ENCODE measurements around the gene SKA1. TPM values are rescaled to one million over a fixed set of nuclear protein-coding genes. Genes with fewer than 3 reads are reported as not detected.

Gene SKA1
- total RNA-seq, result 1 to 10 TPM in 4 of 9 donors, under 1 TPM in 5; 0.30 to 8.6 (median 0.72) TPM
- polyA plus RNA-seq, result under 1 TPM; 0.40 to 0.88 (median 0.40) TPM
- long read RNA-seq, donor 1, result 0 reads
- long read RNA-seq, donor 2, result 0 reads
- long read RNA-seq, donor 3, result 0 reads
- long read RNA-seq, donor 4, result 0 reads
- long read RNA-seq, donor 5, partial matches to known transcripts, result 0 of 4 reads
- long read RNA-seq, donor 5, other reads (novel, unspliced or antisense), result 1 of 4 reads
- long read RNA-seq, donor 6, result 0 reads
- long read RNA-seq, donor 7, result 0 reads
- long read RNA-seq, donor 8, result 0 reads
- long read RNA-seq, donor 9, result 0 reads
- long read RNA-seq, donor 10, result 0 reads

GRCh38 chr18:50374753-50375391 lies at the start of gene SKA1:
SKA1 (plus strand) TSS chr18:50375046; CDS start chr18:50375831, 785 bp downstream.
- H3K27me3 ChIP-seq, result no peaks in the 10 kb centered on the region
- peaks cover 7 to 13% of the 10 kb centered on the region in 2 donors for H3K4me1 ChIP-seq (replicated peaks in 1 of 2)
- TF ChIP-seq CTCF (IDR thresholded peaks at IDR 0.05), result no peak
- TF ChIP-seq POLR2A (IDR thresholded peaks at IDR 0.05), result peak in 1 of 2 donors; percentile 74
- intact Hi-C loops (cut with DNase I), result no loop called here
- no peaks in the 10 kb centered on the region for H3K36me3 ChIP-seq (replicated peaks in 1 of 2)
- H3K27ac ChIP-seq, result peak within 1 kb of the TSS in 3 of 5 donors; percentile 51 to 77 (median 71)
- DNase-seq, result peak; percentile 93 to 95 (median 95)
- no peaks in the 10 kb centered on the region for H3K9me3 ChIP-seq (replicated peaks in 1 of 3)
- 0 to 2% (median 1%) methylated on average over 16 to 47 of the region's 47 CpGs for WGBS, 4 donors
- H3K4me3 ChIP-seq, result peak within 1 kb of the TSS in 2 of 4 donors; percentile 44 to 58

GRCh38 chr18:50327983-50328382 lies 46.9 kb upstream of the SKA1 start:
- intact Hi-C loops (cut with DNase I), result no loop called here
- no peaks in the 10 kb centered on the region for H3K9me3 ChIP-seq (replicated peaks in 1 of 3)
- H3K36me3 ChIP-seq (replicated peaks in 1 of 2), result no peaks in the 10 kb centered on the region
- no peak overlapping the region for H3K4me3 ChIP-seq
- no peaks in the 10 kb centered on the region for H3K4me1 ChIP-seq (replicated peaks in 1 of 2)
- DNase-seq, result no peak
- 80 to 90% (median 85%) methylated on average over 3 of the region's 3 CpGs for WGBS, 4 donors
- TF ChIP-seq CTCF (IDR thresholded peaks at IDR 0.05) (no peak), POLR2A (IDR thresholded peaks at IDR 0.05) (no peak)
- H3K27ac ChIP-seq, result no peak overlapping the region
- no peaks in the 10 kb centered on the region for H3K27me3 ChIP-seq

- Histone ChIP-seq H3K9me3 (replicated peaks in 1 of 3) (no peaks in the 10 kb centered on the region), H3K27me3 (no peaks in the 10 kb centered on the region), H3K27ac (no peak overlapping the region), H3K4me3 (no peak overlapping the region), H3K36me3 (replicated peaks in 1 of 2) (no peaks in the 10 kb centered on the region), H3K4me1 (replicated peaks in 1 of 2) (no peaks in the 10 kb centered on the region)
- intact Hi-C loops (cut with DNase I), result no loop called here
- DNase-seq, result no peak
- TF ChIP-seq POLR2A (IDR thresholded peaks at IDR 0.05) (no peak), CTCF (IDR thresholded peaks at IDR 0.05) (no peak)
These were observed 44.7 kb upstream of the SKA1 start for GRCh38 chr18:50330176-50330575.

DNA sequence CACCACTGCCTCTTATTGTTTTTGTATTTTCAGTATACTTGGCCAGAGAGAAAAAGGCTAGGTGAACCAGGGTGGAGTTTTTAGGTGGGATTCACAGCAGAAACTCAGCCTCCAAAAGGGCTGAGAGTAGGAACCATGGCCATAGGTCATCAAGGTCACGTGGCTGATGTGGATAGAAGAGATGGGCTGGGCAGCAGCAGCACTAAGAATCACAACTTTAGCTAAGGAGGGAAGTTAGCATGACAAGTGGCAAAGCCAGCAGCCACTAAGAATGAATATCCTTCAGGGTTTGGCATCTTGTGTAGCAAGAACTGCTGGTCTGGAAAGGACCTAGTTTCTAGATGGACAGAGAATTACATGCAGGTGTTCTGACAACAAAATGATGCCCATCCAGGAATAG lies 43.2 kb upstream of the SKA1 start:
- no peak overlapping the region for H3K27ac ChIP-seq
- no peaks in the 10 kb centered on the region for H3K4me1 ChIP-seq (replicated peaks in 1 of 2)
- no peaks in the 10 kb centered on the region for H3K27me3 ChIP-seq
- no peak for DNase-seq
- H3K9me3 ChIP-seq (replicated peaks in 1 of 3), result no peaks in the 10 kb centered on the region
- WGBS, 4 donors, result 38 to 75% (median 54%) methylated on average over 1 of the region's 1 CpG
- H3K36me3 ChIP-seq (replicated peaks in 1 of 2), result no peaks in the 10 kb centered on the region
- no peak for TF ChIP-seq CTCF (IDR thresholded peaks at IDR 0.05)
- TF ChIP-seq POLR2A (IDR thresholded peaks at IDR 0.05), result no peak
- no peak overlapping the region for H3K4me3 ChIP-seq
- intact Hi-C loops (cut with DNase I), result no loop called here
